Islet precursor cell (in vitro differentiated cells): ENCODE data around the gene MTRFR.
"Not testable (repeated sequence)": the region's sequence is repeated elsewhere in the genome, so short reads cannot be mapped to it uniquely, and the experiment has no call there.

Source experiments
- DNase-seq: peaks from one replicate; pipeline ENCODE4 v3.0.0-alpha.2; 2018

Gene MTRFR

DNA sequence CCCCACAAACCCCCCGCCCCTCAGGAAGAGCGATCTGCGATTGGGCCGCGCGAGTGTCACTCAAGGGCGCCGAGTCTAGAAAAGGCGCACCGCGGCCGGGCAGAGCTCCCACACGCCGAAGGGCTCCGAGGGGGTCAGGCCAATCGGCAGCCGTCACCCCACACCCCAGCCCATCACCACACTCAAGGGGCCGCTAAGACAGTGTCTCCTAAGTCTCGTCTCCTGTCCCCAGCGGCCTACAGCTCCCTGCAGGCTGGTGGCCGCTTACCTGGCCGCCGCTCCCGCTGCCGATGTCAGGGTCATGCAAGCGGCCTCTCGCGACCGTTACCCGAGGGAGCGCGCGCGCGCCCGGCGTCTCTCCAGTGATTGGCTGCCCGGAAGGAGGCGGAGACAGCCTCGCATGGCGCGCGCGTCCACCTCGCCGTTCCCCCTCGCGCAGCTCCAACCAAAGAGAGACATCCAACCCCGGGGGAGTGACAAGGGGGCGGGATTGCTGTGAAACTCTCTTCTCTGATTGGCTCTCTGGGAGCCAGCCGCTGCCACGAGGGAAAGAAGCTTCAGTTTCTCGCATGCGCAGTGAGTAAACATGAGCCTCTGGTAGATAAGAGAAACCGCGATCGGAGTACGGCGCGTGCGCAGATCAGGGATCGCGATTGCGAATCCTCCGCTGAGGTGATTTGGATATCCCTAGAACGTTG is at the start of gene MTRFR, which contains the start of gene MPHOSPH9:
MTRFR (plus strand) TSS at position 630 of the 698 bp plus-strand sequence. CDS start 20,239 bp downstream, outside the sequence.
MPHOSPH9 (minus strand) TSS at position 335 of the 698 bp plus-strand sequence. CDS start 2,777 bp downstream, outside the sequence.
- DNase-seq: peak; percentile 100

DNA sequence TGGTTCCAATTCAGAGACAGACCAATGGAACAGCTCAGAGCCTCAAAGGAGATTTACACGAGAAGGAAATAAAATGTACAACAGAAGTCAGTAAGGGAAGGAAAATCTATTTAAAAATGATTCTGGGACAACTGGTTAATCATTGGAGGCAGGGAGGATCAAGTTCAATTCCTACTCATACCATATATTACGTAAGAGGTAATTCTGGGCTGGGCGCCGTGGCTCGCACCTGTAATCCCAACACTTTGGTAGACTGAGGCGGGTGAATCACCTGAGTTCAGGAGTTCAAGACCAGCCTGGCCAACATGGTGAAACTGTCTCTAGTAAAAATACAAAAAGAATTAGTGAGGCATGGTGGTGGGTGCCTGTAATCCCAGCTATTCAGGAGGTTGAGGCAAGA is 45.6 kb upstream of the MTRFR start:
- DNase-seq: no peak

DNA sequence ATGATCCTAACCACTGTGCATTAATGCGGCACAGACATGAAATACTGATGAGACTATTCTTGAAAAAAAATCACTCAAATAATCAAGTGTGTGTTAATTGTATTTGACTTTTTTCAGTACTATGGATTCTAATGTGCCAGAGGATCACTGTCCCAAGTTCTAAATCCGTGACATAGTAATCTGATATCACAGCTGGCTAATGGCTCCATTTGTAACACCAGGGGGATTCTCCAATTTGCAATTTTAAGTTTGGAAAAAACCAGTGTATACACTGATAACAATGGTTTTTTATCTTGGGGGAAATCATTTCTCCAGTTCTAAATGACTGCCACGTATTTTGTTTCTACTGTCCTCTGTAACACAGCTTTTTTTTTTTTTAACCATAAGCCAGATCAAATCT is 33.3 kb upstream of the MTRFR start:
- no peak for DNase-seq

DNA sequence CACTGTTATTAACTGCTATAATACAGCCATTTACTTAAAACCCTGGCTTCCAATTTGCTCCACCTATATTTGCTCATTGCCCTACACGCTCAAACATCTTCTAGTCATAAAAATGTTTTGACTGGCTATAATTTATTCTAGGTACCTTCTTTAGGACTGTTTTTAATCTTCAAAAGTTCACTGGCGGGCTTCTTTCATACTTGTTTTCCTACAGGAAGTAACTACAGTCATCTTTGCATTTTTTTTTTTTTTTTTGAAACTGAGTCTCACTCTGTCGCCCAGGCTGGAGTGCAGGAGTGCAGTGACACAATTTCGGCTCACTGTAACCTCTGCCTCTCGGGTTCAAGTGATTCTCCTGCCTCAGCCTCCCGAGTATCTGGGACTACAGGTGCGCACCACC is 32.8 kb upstream of the MTRFR start:
- DNase-seq: no peak

DNA sequence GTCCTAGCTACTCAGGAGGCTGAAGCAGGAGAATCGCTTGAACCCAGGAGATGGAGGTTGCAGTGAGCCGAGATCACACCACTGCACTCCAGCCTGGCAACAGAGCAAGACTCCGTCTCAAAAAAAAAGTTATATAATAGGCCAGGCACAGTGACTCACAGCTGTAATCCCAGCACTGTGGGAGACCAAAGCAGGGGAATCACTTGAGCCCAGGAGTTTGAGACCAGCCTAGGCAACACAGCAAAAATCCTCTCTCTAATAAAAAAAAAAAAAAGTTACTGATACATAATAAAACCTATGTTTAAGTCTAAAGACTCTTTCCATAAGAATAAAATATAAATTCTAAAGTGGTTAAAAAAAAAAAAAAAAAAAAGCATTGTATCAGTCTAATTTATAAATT is 26.4 kb upstream of the MTRFR start:
- DNase-seq: not testable (repeated sequence)

DNA sequence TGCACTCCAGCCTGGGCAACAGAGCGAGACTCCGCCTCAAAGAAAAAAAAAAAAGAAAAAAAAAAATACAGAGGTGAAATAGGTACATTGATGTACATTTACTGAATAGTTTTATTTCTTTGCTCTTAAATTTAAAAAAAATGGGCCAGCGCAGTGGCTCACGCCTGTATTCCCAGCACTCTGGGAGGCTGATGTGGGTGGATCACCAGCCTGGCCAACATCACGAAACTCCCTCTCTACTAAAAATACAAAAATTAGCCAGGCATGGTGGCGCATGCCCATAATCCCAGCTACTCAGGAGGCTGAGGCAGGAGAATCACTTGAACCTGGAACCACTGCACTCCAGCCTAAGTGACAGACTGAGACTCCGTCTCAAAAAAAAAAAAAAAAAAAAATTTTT is 25.4 kb upstream of the MTRFR start:
- DNase-seq: not testable (repeated sequence)

DNA sequence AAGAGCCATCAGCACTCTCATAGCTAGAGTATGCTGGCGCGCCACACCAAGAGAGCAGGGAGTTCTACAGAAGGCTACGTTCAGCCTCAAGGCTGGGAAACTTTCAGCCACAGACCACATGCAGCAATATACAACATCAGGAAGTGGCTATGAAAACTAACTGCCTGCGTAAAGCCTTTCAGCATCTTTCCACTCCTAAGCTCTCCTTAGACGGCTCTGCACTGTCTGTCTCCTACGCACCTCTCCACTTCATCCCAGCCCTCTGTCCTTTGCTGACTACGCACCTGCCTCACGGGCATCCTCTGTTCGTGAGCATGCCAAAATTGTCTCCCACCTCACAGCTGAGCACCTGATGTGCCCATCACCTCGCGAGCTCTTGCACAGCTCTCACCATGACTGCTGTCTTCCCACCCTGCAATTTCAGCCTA is 10.0 kb upstream of the MTRFR start:
- DNase-seq: no peak

DNA sequence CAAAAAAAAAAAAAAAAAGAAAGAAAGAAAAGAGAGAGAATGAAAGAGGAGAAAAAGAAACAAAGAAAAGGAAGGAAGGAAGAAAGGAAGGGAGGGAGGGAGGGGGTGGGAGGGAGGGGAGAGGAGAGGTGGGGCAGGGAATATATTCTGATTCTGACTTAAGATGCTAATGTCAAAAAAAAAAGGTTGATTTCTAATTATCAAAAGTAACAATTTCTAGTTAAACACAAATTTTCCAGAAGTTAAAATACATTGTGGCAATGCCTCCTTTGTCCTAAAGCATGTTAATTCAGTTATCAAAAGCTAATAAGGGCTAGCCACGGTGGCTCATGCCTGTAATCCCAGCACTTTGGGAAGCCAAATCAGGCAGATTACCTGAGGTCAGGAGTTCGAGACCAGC is 7.8 kb upstream of the MTRFR start:
- no peak for DNase-seq

DNA sequence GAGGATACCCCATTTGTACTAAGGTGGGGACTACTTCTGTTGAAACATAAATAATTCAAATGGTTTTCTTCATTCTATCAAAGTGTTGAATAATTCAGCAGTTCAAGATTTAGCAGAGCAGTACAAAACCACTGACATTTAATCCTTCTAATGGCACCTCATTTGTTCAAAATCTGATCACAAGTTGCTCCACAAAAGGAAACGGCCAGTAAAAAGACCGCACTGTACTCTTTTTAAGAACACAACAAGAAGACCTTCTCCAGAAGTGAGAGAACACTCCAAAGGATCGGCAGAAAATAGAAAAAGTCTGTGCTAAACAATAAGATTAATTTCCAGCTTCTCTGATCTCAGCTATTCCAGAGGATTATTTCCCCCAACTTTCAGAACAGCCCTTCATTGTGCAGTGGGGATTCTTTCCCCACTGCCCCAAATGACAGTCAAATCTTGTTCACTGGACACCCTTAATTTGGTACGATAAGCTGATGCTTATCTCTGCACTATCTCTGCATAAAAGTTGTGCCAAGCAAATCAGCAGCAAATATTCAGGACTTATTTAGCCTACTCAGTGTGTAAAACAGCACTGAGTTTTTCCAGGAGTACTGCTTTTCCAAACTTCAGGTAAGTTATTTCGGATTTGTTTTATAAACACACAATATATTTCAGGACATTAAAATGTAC is 5.5 kb upstream of the MTRFR start:
- DNase-seq: no peak

DNA sequence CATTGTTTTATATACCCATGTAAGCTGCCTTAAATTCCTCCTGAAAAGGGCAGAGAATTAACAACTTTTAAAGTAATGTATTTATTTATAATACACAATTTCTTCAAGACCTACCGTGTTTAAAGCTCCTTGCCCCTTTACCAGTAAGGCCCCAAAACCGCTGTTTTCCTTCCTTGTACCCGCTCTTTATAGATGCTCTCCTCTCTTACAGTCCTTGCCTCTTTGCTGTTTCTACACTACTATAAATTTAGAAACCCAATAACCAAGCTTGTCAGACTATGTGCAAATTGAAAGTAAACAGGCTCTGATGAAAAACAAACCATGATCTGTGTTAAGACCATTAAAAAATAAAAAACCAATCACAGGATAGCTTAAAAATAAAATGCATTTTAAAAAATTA is 4.2 kb upstream of the MTRFR start:
- DNase-seq: no peak

DNA sequence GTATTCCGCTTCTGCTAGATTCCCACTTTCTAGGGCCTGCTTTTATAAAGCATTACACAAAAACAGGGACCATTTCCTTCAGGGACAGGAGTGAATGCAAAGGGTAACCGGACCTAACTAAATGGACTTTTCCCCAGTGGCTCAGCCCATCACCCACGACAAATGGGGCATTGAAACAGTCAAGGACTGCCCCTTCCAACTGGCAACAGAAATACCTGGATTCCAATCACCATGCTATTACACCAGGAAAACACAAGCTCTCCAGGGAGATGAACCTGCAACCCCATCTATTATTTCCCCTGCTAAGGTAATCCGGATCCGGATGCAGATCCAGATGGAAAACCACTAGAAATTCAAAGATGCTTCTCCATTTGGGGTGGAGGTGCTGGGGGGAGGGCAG is 1.3 kb upstream of the MTRFR start:
- no peak for DNase-seq

DNA sequence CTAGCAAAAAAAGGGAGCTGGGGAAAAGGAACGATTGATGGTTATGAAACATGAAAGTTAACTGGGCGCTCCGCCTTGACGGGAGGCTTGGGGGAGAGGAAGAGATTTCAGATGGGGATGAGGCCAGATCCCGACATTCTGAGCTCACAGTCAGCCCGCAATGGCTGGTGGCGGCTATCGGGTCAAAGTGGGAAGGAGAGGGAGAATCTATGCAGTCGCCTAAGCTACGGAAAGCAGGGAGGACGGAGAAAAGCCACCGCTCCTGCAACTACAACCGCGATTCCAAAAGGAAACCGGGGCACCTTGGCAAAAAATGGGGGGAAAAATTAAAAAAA is 797 bp upstream of the MTRFR start:
- no peak for DNase-seq

DNA sequence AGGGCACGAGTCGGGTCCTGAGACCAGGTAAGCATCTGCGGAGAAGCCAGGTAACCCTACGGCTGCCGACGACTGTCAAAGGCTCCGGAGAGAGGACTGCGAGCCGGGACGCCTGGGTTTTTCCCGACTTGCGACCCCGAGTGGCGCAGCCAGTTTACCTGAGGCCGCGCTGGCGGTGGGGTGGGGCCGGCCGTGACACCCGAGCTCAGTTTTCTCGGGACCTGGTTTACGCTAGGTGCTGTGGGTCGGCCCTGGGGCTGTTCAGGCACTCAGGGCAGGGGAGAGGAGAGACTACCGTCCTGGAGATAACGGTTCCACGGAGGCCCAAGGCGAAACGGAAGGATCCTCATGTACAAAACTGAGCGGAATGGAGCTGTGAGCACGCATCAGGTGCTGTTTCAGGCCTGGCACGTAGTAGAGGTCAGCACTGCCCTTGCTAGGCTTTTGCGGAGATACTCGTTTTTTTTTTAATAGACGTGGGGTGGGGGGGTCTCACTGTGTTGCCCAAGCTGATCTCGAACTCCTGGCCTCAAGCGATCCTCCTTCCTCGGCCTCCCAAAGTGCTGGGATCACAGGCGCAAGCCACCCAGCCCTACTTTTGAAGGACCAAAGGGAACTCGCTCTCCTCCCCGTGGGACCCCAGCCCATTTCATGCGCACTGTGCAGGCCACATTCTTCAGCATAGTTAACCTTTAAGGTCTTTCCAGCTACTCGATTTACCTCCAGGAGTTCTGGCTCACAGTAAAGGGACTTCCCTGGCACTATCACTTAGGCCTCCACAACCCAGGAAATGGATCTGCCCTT is 471 bp downstream of the MTRFR start:
- no peak for DNase-seq

DNA sequence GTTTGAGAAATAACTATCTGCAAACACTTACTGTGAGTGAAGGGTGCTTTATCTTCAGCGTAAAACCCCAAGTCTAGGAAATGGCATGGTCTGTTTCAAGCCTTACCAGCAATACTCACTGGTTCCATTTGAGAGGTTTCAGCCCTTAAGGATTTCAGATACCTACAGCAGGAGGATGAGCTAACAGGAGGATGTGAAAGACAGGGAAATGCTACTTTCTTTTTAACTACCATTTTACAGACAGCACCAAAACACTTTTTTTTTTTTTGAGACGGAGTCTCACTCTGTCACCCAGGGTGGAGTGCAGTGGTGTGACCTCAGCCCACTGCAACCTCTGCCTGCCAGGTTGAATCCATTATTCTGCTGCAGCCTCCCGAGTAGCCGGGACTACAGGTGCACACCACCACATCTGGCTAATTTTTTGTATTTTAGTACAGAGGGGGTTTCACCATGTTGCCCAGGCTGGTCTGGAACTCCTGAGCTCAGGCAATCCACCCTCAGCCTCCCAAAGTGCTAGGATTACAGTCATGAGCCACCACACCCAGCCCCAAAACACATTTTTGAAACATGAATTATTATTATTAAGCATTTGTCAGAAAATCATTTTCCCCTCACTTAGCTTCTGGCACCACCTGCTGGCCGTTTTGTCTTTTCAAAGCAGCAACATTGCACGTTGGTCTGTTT is 4.6 kb downstream of the MTRFR start:
- peak; percentile 71 for DNase-seq

DNA sequence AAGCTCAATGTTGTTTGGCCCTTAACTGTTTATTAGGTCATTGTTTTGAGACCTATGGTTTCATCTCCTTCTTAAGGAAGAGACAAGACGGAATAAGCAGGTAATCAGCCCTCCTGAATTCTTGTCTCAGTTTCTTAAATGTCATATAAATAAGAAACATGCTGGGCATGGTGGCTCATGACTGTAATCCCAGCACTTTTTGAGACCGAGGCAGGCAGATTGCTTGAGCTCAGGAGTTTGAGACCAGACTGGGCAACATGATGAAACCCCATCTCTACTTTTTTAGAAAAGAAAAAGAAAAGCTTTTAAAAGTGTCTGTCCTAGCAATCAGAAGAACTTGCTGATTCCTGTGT is 5.1 kb downstream of the MTRFR start:
- no peak for DNase-seq

DNA sequence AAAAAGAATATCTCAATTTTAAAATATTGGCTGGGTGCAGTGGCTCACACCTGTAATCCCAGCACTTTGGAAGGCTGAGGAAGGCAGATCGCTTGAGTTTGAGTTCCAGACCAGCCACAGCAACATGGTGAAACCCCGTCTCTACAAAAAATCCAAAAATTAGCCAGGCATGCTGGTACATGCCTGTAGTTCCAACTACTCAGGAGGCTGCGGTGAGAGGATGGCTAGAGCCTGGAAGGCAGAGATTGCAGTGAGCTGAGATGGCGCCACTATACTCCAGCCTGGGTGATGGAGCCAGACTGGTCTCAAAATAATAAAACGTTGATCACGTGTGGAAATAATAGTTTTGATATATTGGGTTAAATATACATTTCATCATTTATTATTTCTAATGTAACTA is 5.7 kb downstream of the MTRFR start:
- no peak for DNase-seq

DNA sequence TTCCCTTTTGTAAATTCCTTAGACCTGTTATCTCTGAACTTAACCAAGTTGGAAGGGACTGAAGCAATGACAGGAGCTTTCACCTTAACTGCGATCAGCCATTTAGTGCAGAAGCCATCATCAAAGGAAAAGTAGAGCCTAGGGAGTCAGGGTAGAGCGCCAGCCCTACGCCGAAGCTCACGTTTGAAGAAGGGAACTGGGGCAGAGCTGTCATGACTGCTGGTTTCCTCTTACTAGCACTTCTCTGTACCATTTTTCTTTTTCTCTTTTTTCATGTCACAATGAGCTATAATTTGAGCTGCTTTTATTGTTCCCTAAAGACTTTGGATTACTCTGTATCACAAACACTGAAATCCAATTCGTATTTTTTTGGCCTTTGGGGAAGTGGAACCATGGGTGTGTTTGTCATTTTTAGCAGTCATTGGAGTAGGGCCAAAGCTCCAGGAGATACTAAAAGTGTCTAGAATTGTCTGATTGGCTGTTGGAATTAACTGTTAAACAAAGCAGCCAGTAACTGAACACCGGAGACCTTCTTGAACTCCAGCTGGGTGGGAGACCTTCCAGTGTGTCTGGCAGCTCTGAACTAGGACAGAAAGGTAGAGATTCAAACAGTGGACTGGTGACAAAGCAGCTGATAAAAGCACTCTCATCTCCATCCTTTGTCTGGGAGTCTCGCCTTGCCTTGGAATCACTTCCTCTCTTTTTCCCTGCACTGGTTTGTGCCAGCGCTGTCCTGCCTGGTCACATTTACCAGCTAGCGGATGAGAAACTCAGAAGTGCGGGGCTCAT is 9.1 kb downstream of the MTRFR start:
- DNase-seq: no peak

DNA sequence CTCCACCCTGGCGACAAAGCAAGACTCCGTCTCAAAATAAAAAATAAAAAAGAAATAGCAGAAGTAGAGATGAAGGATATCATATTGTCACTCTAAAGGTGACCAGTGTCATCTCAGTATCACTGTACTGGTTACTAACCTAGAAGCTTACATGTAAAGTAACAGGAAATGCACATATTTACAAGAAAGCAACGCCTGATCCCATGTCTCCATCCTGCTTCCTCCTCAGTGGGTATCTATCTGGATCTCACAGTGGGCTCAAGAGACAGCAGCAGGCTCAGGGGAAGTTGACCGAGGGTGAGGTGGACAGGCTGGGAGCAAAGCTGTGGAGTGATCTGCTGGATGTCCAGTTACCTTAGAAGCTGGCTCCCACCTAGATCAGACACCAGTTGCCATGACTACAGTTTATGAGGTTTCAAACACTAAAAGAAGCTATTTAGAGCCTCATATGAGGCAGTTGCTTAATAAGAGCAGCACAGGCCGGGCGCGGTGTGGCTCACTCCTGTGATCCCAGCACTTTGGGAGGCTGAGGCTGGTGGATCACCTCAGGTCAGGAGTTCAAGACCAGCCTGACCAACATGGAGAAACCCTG is 10.5 kb downstream of the MTRFR start:
- DNase-seq: peak; percentile 52

DNA sequence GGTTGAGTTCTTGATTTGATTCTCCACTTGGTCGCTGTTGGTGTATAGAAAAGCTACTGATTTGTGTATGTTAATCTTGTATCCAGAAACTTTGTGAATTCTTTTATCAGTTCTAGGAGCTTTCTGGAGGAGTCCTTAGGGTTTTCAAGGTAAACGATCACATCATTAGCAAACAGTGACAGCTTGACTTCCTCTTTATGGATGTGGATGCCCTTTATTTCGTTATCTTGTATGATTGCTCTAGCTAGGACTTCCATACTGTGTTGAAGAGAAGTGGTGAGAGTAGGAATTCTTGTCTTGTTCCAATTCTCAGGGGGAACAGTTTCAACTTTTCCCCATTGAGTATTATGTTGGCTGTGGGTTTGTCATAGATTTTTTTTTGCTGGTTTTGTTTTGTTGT is 12.4 kb downstream of the MTRFR start:
- DNase-seq: no peak

DNA sequence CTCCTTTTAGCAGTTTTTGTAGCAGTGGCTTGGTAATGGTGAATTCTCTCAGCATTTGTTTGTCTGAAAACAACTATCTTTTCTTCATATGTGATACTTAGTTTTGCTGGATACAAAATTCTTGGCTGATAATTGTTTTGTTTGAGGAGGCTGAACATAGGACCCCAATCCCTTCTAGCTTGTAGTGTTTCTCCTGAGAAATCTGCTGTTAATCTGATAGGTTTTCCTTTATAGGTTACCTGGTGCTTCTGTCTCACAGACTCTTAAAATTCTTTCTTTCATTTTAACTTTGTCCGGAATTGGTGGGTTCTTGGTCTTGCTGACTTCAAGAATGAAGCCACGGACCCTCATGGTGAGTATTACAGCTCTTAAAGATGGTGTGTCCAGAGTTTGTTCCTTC is 14.9 kb downstream of the MTRFR start:
- DNase-seq: not testable (repeated sequence)

DNA sequence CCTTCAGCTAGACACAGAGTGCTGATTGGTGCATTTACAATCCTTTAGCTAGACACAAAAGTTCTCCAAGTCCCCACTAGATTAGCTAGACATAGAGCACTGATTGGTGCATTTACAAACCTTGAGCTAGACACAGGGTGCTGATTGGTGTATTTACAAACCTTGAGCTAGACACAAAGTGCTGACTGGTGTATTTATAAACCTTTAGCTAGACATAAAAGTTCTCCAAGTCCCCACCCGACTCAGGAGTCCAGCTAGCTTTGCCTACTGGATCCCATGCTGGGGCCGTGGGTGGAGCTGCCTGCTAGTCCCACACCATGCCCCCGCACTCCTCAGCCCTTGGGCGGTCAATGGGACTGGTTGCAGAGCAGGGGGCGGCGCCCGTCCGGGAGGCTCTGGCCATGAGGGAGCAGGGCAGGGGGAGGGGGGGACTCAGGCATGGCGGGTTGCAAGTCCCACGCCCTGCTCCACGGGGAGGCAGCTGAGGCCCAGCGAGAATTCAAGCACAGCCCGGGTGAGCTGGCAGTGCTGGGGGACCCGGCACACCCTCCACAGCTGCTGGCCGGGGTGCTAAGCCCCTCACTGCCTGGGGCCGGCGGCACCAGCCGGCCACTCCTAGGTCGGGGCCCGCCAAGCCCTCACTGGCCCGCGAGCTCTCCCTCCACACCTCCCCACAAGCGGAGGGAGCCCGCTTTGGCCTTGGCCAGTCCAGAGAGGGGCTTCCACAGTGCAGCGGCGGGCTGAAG is 15.9 kb downstream of the MTRFR start:
- DNase-seq: not testable (repeated sequence)
